ENCODE data around the gene LRRC25. TPM values are rescaled to one million over a fixed set of nuclear protein-coding genes. Genes with fewer than 3 reads are reported as not detected.

The LRRC25 gene
- polyA plus RNA-seq, 2 of the 4 experiments (the other 2 are of a cell fraction): not detected

DNA sequence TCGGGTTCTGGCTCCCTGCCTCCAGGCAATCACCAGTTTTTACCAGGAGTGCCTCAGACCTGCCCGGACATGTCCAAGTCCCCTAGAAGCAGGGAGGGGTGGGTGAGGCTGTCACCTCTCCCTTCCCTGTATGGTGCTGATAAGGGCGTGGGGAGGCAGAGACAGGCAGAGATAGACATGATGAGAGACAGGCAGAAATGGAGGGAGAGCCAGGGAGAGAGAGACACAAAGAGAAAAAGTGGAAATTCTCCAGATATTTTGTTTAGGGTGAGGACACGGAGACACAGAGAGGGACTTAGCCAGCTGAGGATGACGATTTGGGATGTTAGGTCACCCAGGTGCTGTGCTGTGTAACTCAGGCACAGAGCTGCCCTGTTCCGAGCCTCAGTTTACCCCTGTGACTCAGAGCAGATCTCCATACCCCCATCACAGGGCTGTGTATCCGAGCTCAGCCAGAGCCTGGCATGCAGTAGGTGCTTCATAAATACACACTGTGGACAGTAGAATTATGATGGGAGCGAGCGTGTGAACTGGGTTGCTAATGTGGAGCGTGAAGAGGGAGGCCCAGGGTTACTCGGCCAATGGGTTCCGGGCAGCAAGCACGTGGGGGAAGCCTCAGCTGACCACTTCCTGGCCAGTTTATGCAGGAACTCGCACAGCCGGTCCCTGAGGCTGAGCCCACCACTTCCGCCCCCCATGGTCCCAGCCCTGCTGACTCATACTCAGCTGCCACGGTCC lies 23.4 kb downstream of the LRRC25 start (continued):
- TF ChIP-seq, protein P1, sequence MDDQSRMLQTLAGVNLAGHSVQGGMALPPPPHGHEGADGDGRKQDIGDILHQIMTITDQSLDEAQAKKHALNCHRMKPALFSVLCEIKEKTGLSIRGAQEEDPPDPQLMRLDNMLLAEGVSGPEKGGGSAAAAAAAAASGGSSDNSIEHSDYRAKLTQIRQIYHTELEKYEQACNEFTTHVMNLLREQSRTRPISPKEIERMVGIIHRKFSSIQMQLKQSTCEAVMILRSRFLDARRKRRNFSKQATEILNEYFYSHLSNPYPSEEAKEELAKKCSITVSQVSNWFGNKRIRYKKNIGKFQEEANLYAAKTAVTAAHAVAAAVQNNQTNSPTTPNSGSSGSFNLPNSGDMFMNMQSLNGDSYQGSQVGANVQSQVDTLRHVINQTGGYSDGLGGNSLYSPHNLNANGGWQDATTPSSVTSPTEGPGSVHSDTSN (IDR thresholded peaks at IDR 0.05): no peak
- TF ChIP-seq JUN (IDR thresholded peaks at IDR 0.05) (peak in 1 of 2 experiments; percentile 96; a peak in 2 of 5 replicates), HOXB5 (CRISPR knock-in tag; IDR thresholded peaks at IDR 0.05) (peak; percentile 95), BHLHE40 (IDR thresholded peaks at IDR 0.05; ENCODE audit: low read depth, low read length) (peak; percentile 51; the same call in 1 of the 2 replicates), CTCF (IDR thresholded peaks at IDR 0.05) (no peak), RARB (CRISPR knock-in tag; IDR thresholded peaks at IDR 0.05) (peak; percentile 65; the same call in 1 of the 2 replicates), HOXB13 (CRISPR knock-in tag; IDR thresholded peaks at IDR 0.05; ENCODE audit: low read depth) (peak; percentile 99), JUNB (IDR thresholded peaks at IDR 0.05) (peak; percentile 66; the same call in 1 of the 2 replicates), NPAS2 (CRISPR knock-in tag; IDR thresholded peaks at IDR 0.05; ENCODE audit: borderline replicate concordance) (peak; percentile 54), RNF2 (IDR thresholded peaks at IDR 0.05; ENCODE audit: borderline replicate concordance, low read depth) (no peak), GATA3 (IDR thresholded peaks at IDR 0.05; ENCODE audit: borderline replicate concordance) (peak; percentile 73), ATOH8 (CRISPR knock-in tag; IDR thresholded peaks at IDR 0.05; ENCODE audit: low read depth) (peak; percentile 96), POLR2A (IDR thresholded peaks at IDR 0.05; ENCODE audit: low read length) (no peak), CBX8 (IDR thresholded peaks at IDR 0.05) (no peak), HEYL (CRISPR knock-in tag; IDR thresholded peaks at IDR 0.05) (peak; percentile 98), KDM5A (IDR thresholded peaks at IDR 0.05) (no peak), CHD2 (IDR thresholded peaks at IDR 0.05; ENCODE audit: low read length, partially characterized antibody) (no peak), TP53 (CRISPR knock-in tag; IDR thresholded peaks at IDR 0.05) (peak; percentile 80)
- TF ChIP-seq, protein P2, sequence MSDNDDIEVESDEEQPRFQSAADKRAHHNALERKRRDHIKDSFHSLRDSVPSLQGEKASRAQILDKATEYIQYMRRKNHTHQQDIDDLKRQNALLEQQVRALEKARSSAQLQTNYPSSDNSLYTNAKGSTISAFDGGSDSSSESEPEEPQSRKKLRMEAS (IDR thresholded peaks at IDR 0.05): peak; percentile 97
- TF ChIP-seq, protein P3, sequence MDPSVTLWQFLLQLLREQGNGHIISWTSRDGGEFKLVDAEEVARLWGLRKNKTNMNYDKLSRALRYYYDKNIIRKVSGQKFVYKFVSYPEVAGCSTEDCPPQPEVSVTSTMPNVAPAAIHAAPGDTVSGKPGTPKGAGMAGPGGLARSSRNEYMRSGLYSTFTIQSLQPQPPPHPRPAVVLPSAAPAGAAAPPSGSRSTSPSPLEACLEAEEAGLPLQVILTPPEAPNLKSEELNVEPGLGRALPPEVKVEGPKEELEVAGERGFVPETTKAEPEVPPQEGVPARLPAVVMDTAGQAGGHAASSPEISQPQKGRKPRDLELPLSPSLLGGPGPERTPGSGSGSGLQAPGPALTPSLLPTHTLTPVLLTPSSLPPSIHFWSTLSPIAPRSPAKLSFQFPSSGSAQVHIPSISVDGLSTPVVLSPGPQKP (IDR thresholded peaks at IDR 0.05; ENCODE audit: low read depth, low read length): no peak

DNA sequence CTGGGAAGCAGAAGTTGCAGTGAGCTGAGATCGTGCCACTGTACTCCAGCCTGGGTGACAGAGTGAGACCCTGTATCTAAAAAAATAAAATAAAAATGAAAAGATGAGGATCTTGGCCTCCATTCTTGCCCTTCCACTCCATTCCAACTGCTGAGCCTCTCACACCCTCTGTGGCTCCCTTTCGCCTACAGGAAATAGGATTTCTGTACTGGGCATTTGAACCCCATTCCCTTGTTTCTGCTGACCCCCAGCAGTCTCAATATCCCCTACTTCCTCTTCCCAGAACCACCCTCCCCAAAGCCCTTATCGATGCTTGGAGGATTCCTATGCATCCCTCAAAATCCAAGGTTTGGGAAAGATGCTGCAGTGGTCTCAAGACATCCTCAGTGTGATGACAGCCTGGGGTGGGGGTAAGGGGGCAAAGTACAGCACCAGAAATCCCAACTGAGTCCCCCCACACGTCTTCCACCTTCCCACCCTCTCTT lies 24.0 kb downstream of the LRRC25 start:
- Histone ChIP-seq H3K4me2 (peak overlapping the region; percentile 65), H3K4me1 (peaks cover 62% of the 10 kb centered on the region), H3K27ac (peak overlapping the region; percentile 99 to 100), H3K4me3 (no peak overlapping the region), H3K9me3 (no peaks in the 10 kb centered on the region)
- CTCF ChIA-PET: interaction anchor here (2.1 kb wide), 1 partner anchor 15 kb away, joined by 7 read pairs; no protein-coding TSS in a partner anchor
- DNase-seq (ENCODE audit: low read depth in 1 of 2, low spot score in 1 of 2) (no peak), ATAC-seq (no peak), FAIRE-seq (no peak)
- POLR2A ChIA-PET: interaction anchor here (1.2 to 1.8 kb wide), 2 partner anchors 9 to 13 kb away, joined by 3 to 16 read pairs; partner anchors contain the start of gene GDF15
- WGBS (ENCODE audit: missing lambda C conversion rate): 65% methylated on average over 4 of the region's 4 CpGs
- TF ChIP-seq ZFP36 (IDR thresholded peaks at IDR 0.05; ENCODE audit: borderline replicate concordance, partially characterized antibody): peak; percentile 26
- no peak for TF ChIP-seq RARB (CRISPR knock-in tag; IDR thresholded peaks at IDR 0.05)
- TF ChIP-seq PHF8 (IDR thresholded peaks at IDR 0.05; ENCODE audit: borderline replicate concordance, low read depth): no peak
- TF ChIP-seq HOXA7 (CRISPR knock-in tag; IDR thresholded peaks at IDR 0.05): no peak
- TF ChIP-seq ESRRA (IDR thresholded peaks at IDR 0.05; ENCODE audit: borderline replicate concordance, low read length): no peak

All from A549 (cell line).